Measurements from ENCODE around the gene TBC1D25.
A peak's percentile ranks its signal among the peaks of the same experiment; 100 is the strongest.
"Not testable (repeated sequence)": the region's sequence is repeated elsewhere in the genome, so short reads cannot be mapped to it uniquely, and the experiment has no call there.

Gene TBC1D25

GRCh38 chrX:48516285-48516684 lies 23.2 kb upstream of the TBC1D25 start:
- no peak for DNase-seq

- DNase-seq: no peak
Observed at GRCh38 chrX:48516987-48517386, 22.5 kb upstream of the TBC1D25 start.

GRCh38 chrX:48519481-48519880 lies 20.0 kb upstream of the TBC1D25 start:
- DNase-seq: not testable (repeated sequence)

GRCh38 chrX:48520455-48520854 lies 19.1 kb upstream of the TBC1D25 start:
- no peak for DNase-seq

- no peak for DNase-seq
Observed at GRCh38 chrX:48520976-48521352, 18.6 kb upstream of the TBC1D25 start.

- DNase-seq: peak; percentile 47 to 72
Observed at GRCh38 chrX:48521353-48522243, 17.9 kb upstream of the TBC1D25 start, which contains the start of gene EBP. TSS of gene EBP (plus strand) at chrX:48521808. CDS start at chrX:48523772, 1,964 bp downstream.

- DNase-seq: no peak
Observed at GRCh38 chrX:48522291-48522690, 17.2 kb upstream of the TBC1D25 start.

- no peak for DNase-seq
Observed at GRCh38 chrX:48523682-48524081, 15.8 kb upstream of the TBC1D25 start.

GRCh38 chrX:48525853-48526252 lies 13.7 kb upstream of the TBC1D25 start:
- DNase-seq: not testable (repeated sequence)

GRCh38 chrX:48530736-48531135 lies 8.8 kb upstream of the TBC1D25 start:
- DNase-seq: no peak

- no peak for DNase-seq
Observed at GRCh38 chrX:48531358-48531959, 8.1 kb upstream of the TBC1D25 start.

- no peak for DNase-seq
Observed at GRCh38 chrX:48532161-48532560, 7.4 kb upstream of the TBC1D25 start.

GRCh38 chrX:48533165-48533564 lies 6.3 kb upstream of the TBC1D25 start:
- DNase-seq: no peak

- DNase-seq: no peak
Observed at GRCh38 chrX:48538641-48539344, 721 bp upstream of the TBC1D25 start.

- peak in 1 of 2 experiments; percentile 4 for DNase-seq
Observed at GRCh38 chrX:48540028-48540375, 488 bp downstream of the TBC1D25 start.

GRCh38 chrX:48540480-48540879 lies 966 bp downstream of the TBC1D25 start:
- DNase-seq: no peak

GRCh38 chrX:48541140-48541814 lies 1.8 kb downstream of the TBC1D25 start:
- DNase-seq: no peak

- no peak for DNase-seq
Observed at GRCh38 chrX:48548871-48549270, 9.4 kb downstream of the TBC1D25 start.

- not testable (repeated sequence) for DNase-seq
Observed at GRCh38 chrX:48555731-48556325, 16.3 kb downstream of the TBC1D25 start.

GRCh38 chrX:48558271-48558670 lies 18.8 kb downstream of the TBC1D25 start:
- DNase-seq: no peak

- DNase-seq: no peak
Observed at GRCh38 chrX:48559636-48560035, 20.1 kb downstream of the TBC1D25 start.

GRCh38 chrX:48560056-48560455 lies 20.5 kb downstream of the TBC1D25 start:
- DNase-seq: no peak

GRCh38 chrX:48560681-48561080 lies 21.2 kb downstream of the TBC1D25 start:
- no peak for DNase-seq
